HG03060 (cell line): ENCODE data around the gene CLEC17A.

Experiments
- ATAC-seq: cut with Tn5 transposase; IDR thresholded peaks from one replicate; pipeline ENCODE4 v1.9.1; 2021; ENCODE audit warnings: low read depth, moderate number of reproducible peaks; ENCODE audit not compliant: unreplicated experiment

Gene CLEC17A

GRCh38 chr19:14639536-14640277, 56.8 kb downstream of the CLEC17A start:
- no peak for ATAC-seq

- no peak for ATAC-seq
These were observed 65.6 kb downstream of the CLEC17A start for GRCh38 chr19:14648506-14648905.

GRCh38 chr19:14649020-14649419, 66.1 kb downstream of the CLEC17A start:
- no peak for ATAC-seq

DNA sequence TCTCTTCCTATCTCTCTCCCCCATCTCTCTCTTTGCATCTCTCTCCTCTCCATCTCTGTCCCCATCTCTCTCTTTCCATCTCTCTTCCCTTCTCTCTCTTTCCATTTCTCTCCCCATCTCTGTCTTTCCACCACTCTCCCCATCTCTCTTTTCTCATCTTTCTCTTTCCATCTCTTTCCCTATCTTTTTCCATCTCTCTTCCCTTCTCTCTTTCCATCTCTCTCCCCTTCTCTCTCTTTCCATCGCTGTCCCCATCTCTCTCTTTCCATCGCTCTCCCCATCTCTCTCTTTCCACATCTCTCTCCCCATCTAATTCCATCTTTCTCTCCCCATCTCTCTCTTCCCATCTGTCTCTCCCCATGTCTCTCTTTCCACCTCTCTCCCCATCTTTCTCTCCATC, 67.3 kb downstream of the CLEC17A start:
- no peak for ATAC-seq

DNA sequence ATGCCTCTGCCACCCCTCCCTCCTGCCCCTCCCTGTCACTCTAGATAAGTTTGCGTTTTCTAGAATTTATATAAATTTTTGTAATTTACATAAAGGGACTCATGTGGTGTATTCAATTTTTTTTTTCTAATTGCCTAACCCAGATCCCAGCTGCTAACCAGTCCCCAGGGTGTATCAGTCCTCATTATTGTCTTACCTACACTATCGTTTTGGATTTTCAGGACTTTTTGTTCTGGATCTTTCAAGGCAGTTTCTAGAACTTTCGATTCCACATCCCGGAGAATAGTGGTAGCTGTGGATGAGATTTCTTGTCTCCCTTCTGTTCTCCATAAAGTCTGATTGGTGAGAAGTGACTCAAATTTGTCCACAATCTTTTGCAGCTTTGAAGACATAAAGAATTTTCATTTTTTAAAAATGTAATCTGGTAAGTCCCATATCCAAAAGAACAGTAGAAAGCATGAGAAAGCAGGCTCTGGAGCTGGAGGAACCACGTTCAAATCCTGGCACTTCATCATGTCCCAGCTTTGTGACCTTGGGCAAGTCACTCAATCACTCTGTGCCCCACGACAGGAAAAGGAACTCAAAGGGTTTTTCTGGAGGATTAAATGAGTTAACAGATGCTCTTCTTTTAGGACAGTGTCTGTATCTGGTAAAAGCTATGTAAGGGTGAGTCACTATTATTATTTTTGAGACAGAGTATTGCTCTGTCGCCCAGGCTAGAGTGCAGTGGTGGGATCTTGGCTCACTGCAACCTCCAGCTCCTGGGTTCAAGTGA, 72.1 kb downstream of the CLEC17A start:
- ATAC-seq, result no peak

GRCh38 chr19:14655726-14656125, 72.8 kb downstream of the CLEC17A start:
- ATAC-seq, result no peak

- ATAC-seq, result no peak
These were observed 77.1 kb downstream of the CLEC17A start for GRCh38 chr19:14659874-14660489.

GRCh38 chr19:14661372-14661924, 78.6 kb downstream of the CLEC17A start:
- no peak for ATAC-seq
